Adrenal gland (tissue), 12 donors: ENCODE measurements around the gene CARMIL3. TPM values are rescaled to one million over a fixed set of nuclear protein-coding genes. Genes with fewer than 3 reads are reported as not detected.

ENCODE experiments used
- DNase-seq, 7 donors: peaks; one replicate each; pipeline ENCODE4 v3.0.0-alpha.2; 2019 to 2020
- H3K27ac ChIP-seq, 5 donors: fragments of 200-600 bp; sonication (generic) in 4 of 5; 1 replicate in 3 of 5; 2 replicates in 2 of 5; pipeline versions ENCODE4 v1.5.1 to v1.8.0; 2016 to 2020; ENCODE audit warnings: mild to moderate bottlenecking in 1 of 5
- H3K27me3 ChIP-seq: fragments of 200-600 bp; 2 replicates; pipeline ENCODE4 v1.8.0; 2021
- H3K36me3 ChIP-seq, 2 donors: fragments of 200-600 bp; replicated peaks in 1 of 2; 1 replicate in 1 of 2; 2 replicates in 1 of 2; pipeline versions ENCODE4 v1.5.1 to v1.8.0; 2018 to 2022
- H3K4me1 ChIP-seq, 2 donors: fragments of 200-600 bp; replicated peaks in 1 of 2; 1 replicate in 1 of 2; 2 replicates in 1 of 2; pipeline versions ENCODE4 v1.5.1 to v1.8.0; 2018 to 2021
- H3K4me3 ChIP-seq, 4 donors: fragments of 200-600 bp; sonication (generic) in 3 of 4; one replicate each; pipeline ENCODE4 v1.5.1; 2016 to 2018
- H3K9me3 ChIP-seq, 3 donors: fragments of 200-600 bp; sonication (generic) in 1 of 3; replicated peaks in 1 of 3; 1 replicate in 2 of 3; 2 replicates in 1 of 3; pipeline versions ENCODE4 v1.5.1 to v1.8.0; 2016 to 2021
- POLR2A ChIP-seq, 2 donors: fragments of 450-650 bp; IDR thresholded peaks; one replicate each; pipeline ENCODE4 v1.6.1; 2017; ENCODE audit warnings: antibody characterized with exemption in 2 of 2, mild to moderate bottlenecking in 2 of 2, moderate library complexity in 1 of 2
- WGBS, 4 donors: extraction: QIAGEN DNeasy Blood & Tissue Kit in 2 of 4; methylation state at CpG; one replicate each; pipeline versions ENCODE4 v1.1.5 to v1.1.7; 2013 to 2017; 5-methylcytosine and 5-hydroxymethylcytosine counted together
- intact Hi-C, 2 donors: fragments of 100-400 bp; cut with DNase I; formaldehyde crosslinking; loops; one replicate each; pipeline versions ENCODE4 v1.14.1 to v1.15.0; 2022 to 2023
- polyA plus RNA-seq, 3 donors: library from polyadenylated mRNA; stranded (reverse); fragments of 200-250 nt in 2 of 3; fragments of 350-450 nt in 1 of 3; fragmentation: Illumina TruSeq in 1 of 3; extraction: RNeasy Lipid Tissue Mini Kit (QIAGEN cat#74804) in 1 of 3; gene quantifications; one replicate each; pipeline ENCODE4 v1.2.3, GENCODE V29; 2013 to 2014
- total RNA-seq, 9 donors: library from RNA; depleted of rRNA in 4 of 9; stranded (reverse); fragments of >200 nt in 4 of 9; fragments of 120-200 nt in 1 of 9; fragmentation: NEBNext Ultra II Directional in 1 of 9; extraction: Animal tissue kit (Norgen Biotek cat#: 25700) in 1 of 9; gene quantifications; one replicate each; pipeline versions ENCODE4 v1.1.0 to v1.2.4, GENCODE V29; 2013 to 2023
- TF ChIP-seq, protein P1 (sequence below), 6 experiments: fragments of 450-650 bp in 4 of 6; fragments of 200-600 bp in 2 of 6; sonication (generic) in 1 of 6; IDR thresholded peaks; 1 replicate in 5 of 6; 2 replicates in 1 of 6; pipeline versions ENCODE4 v1.5.1 to v1.8.0; 2016 to 2021; ENCODE audit warnings: antibody characterized with exemption in 6 of 6, mild to moderate bottlenecking in 2 of 6, moderate library complexity in 1 of 6
- donor health status: healthy with polysubstance abuse.
- donor health status: Bipolar disorder and iron deficiency.
- donor health status: DM: yes; HTN: yes; CAD: no.
- donor health status: DM: no; HTN: no; CAD: no.
- donor health status: DM: no; HTN: no; CAD: no.
- donor health status: DM: yes; HTN: yes; CAD: no.

Gene CARMIL3
- total and polyA plus RNA-seq, 12 donors: 0.17 to 5.8 (median 0.74) TPM; not detected in 1

- Histone ChIP-seq H3K4me3 (no peak overlapping the region), H3K27ac (peak overlapping the region in 2 of 5 donors; percentile 89 to 91), H3K36me3 (no peaks in the 10 kb centered on the region), H3K27me3 (no peaks in the 10 kb centered on the region), H3K4me1 (peaks cover 4 to 21% of the 10 kb centered on the region in 2 donors), H3K9me3 (no peaks in the 10 kb centered on the region)
- 80 to 85% (median 83%) methylated on average over 4 of the region's 4 CpGs for WGBS, 4 donors
- intact Hi-C loops: loop anchor here (5.0 kb wide), 1 partner anchor 35 kb away; no protein-coding TSS in a partner anchor
- DNase-seq: no peak
- no peak for TF ChIP-seq POLR2A (IDR thresholded peaks at IDR 0.05)
Observed at GRCh38 chr14:24092505-24093206, 40.8 kb downstream of the CARMIL3 start.

DNA sequence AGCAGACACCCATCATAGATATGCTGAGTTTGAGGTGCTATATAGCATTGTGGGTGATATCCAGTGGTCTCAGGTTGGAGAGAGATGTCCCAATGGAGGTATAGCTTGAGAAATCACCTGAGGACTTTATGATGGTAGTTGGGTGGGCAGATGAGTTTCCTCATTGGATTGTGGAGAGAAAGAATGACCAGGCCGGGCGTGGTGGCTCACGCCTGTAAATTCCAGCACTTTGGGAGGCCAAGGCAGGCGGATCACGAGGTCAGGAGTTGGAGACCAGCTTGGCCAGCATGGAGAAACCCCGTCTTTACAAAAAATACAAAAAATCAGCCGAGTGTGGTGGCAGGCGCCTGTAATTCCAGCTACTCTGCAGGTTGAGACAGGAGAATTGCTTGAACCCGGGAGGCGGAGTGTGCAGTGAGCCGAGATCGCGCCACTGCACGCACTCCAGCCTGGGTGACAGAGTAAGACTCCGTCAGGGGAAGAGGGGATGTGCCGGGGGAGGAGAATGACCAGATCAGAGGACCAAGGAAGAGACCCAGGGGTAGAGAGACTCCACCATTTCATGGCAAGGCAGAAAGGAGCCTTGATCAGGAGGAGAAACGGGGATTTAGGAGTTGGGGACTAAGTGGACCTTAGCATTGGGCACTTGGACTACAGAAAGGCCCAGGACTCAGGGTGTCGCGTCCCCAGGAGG, 41.5 kb downstream of the CARMIL3 start:
- H3K9me3 ChIP-seq: no peaks in the 10 kb centered on the region
- peaks cover 4 to 21% of the 10 kb centered on the region in 2 donors for H3K4me1 ChIP-seq
- intact Hi-C loops: loop anchor here (5.0 kb wide), 1 partner anchor 36 kb away; no protein-coding TSS in a partner anchor
- TF ChIP-seq, protein P1, sequence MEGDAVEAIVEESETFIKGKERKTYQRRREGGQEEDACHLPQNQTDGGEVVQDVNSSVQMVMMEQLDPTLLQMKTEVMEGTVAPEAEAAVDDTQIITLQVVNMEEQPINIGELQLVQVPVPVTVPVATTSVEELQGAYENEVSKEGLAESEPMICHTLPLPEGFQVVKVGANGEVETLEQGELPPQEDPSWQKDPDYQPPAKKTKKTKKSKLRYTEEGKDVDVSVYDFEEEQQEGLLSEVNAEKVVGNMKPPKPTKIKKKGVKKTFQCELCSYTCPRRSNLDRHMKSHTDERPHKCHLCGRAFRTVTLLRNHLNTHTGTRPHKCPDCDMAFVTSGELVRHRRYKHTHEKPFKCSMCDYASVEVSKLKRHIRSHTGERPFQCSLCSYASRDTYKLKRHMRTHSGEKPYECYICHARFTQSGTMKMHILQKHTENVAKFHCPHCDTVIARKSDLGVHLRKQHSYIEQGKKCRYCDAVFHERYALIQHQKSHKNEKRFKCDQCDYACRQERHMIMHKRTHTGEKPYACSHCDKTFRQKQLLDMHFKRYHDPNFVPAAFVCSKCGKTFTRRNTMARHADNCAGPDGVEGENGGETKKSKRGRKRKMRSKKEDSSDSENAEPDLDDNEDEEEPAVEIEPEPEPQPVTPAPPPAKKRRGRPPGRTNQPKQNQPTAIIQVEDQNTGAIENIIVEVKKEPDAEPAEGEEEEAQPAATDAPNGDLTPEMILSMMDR (IDR thresholded peaks at IDR 0.05): peak in 1 of 6 experiments; percentile 9
- TF ChIP-seq POLR2A (IDR thresholded peaks at IDR 0.05): no peak
- peaks cover 0 to 6% of the 10 kb centered on the region in 2 donors for H3K36me3 ChIP-seq
- peak overlapping the region in 2 of 4 donors; percentile 82 to 96 for H3K4me3 ChIP-seq
- no peak for DNase-seq
- no peaks in the 10 kb centered on the region for H3K27me3 ChIP-seq
- WGBS, 4 donors: 81 to 90% (median 87%) methylated on average over 15 to 19 of the region's 19 CpGs
- peak overlapping the region in 4 of 5 donors; percentile 83 to 91 (median 90) for H3K27ac ChIP-seq

- TF ChIP-seq, protein P1 (IDR thresholded peaks at IDR 0.05): peak in 3 of 6 experiments; percentile 8 to 25 (median 14)
- TF ChIP-seq POLR2A (IDR thresholded peaks at IDR 0.05): peak; percentile 46 to 64
- Histone ChIP-seq H3K36me3 (peaks cover 0 to 11% of the 10 kb centered on the region in 2 donors), H3K27ac (peak within 1 kb of the TSS; percentile 55 to 91 (median 89)), H3K4me1 (peaks cover 4 to 21% of the 10 kb centered on the region in 2 donors), H3K27me3 (no peaks in the 10 kb centered on the region), H3K4me3 (peak within 1 kb of the TSS; percentile 72 to 96 (median 84)), H3K9me3 (no peaks in the 10 kb centered on the region)
- 0 to 1% (median 1%) methylated on average over 29 to 68 of the region's 68 CpGs for WGBS, 4 donors
- intact Hi-C loops: loop anchor here (5.0 kb wide), 1 partner anchor 37 kb away; no protein-coding TSS in a partner anchor
- peak; percentile 86 to 97 (median 95) for DNase-seq
Observed at GRCh38 chr14:24093901-24094840, 42.4 kb downstream of the CARMIL3 start, which contains the start of gene PCK2. Gene PCK2, plus strand, starts transcription at chr14:24094311. Its CDS starts 95 bp downstream, at chr14:24094406.

- H3K27me3 ChIP-seq: no peaks in the 10 kb centered on the region
- H3K4me1 ChIP-seq: peaks cover 4 to 21% of the 10 kb centered on the region in 2 donors
- H3K36me3 ChIP-seq: peaks cover 0 to 11% of the 10 kb centered on the region in 2 donors
- WGBS, 4 donors: 18 to 45% (median 26%) methylated on average over 6 to 14 of the region's 14 CpGs
- no peaks in the 10 kb centered on the region for H3K9me3 ChIP-seq
- peak overlapping the region in 3 of 4 donors; percentile 82 to 96 (median 85) for H3K4me3 ChIP-seq
- DNase-seq: no peak
- intact Hi-C loops: loop anchor here (5.0 kb wide), 1 partner anchor 38 kb away; no protein-coding TSS in a partner anchor
- TF ChIP-seq, protein P1 (IDR thresholded peaks at IDR 0.05): no peak
- TF ChIP-seq POLR2A (IDR thresholded peaks at IDR 0.05): no peak
- peak overlapping the region; percentile 55 to 91 (median 89) for H3K27ac ChIP-seq
Observed at GRCh38 chr14:24094841-24095270, 43.0 kb downstream of the CARMIL3 start.
